ENCODE results near the gene CMYA5.

The CMYA5 gene

DNA sequence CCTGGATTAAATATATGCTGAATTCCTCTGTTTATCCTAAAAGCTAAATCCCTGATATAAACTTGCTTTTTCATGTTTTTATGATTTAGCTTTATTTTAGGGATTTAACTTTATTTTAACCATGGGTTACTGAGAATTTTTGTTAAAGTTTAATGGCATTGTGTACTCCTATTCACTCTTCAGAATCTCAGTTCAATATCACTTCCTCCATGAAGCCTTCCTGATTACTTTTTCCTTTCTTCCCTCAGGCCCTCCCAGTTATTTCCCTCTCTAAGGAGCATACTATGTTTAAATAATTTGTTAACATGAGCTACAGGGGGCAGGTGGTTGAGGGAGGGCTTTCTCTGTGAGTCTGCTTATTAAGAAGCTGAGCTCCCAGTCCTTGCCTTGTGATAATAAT, 151.5 kb downstream of the CMYA5 start:
- DNase-seq = no peak

DNA sequence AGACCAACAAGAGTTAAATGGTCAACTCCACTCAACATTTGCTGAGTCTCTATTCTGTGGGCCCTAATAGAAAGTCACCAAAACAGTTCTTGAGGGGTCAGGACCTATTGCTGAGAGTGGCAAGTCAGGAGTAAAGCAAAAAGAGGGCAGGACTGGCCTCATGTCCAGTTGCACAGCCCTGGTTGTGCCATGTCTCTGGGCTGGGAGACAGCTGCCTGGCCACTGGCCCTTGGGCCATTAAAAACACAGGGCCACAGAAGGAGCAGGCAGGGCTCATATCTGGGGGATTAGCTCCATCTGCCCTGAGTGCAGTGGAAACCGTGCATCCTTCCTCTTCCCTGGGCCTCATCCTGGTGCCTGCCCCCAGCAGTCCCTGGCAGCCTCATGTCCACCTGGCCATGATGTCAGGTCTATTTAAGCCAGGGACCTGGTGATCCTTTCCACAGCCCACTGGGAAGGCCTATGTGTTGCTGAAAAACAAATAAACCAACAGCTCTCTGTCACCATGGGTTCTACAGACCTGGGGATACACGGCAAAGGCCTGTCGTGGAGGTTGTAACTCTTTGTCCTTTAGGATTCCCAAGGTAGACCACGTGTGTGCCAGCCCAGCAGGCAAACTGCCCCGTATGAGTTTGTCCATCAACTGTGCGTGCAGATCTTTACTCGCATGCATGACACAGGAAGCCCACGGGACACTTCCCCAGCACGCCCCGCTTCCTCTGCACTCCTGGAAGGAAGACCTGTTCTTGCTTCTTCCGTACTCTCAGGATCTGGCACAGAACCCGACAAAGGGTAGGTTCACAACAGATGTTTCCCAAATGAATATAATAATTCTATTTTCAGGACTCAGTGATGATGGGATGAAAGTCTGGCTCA, 152.6 kb downstream of the CMYA5 start:
- no peak for DNase-seq

DNA sequence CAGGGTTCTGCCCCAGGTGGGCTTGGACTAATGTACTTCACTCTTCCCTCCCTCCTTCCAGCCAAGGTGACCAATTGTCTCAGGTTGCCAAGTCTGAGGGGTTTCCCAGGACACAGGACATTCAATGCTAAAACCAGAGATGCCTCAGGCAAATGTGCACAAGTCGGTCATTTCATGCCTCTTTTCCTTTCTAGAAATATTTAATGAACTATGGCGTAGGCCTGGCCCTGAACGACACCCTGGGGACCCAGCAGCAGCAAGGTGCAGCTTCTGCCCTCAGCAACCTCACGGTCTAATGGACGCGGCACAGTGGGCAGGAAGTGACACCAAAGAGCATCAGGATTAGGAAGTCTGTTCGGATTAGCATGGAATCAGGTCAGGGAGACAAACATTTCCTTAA, 153.4 kb downstream of the CMYA5 start:
- DNase-seq = no peak

DNA sequence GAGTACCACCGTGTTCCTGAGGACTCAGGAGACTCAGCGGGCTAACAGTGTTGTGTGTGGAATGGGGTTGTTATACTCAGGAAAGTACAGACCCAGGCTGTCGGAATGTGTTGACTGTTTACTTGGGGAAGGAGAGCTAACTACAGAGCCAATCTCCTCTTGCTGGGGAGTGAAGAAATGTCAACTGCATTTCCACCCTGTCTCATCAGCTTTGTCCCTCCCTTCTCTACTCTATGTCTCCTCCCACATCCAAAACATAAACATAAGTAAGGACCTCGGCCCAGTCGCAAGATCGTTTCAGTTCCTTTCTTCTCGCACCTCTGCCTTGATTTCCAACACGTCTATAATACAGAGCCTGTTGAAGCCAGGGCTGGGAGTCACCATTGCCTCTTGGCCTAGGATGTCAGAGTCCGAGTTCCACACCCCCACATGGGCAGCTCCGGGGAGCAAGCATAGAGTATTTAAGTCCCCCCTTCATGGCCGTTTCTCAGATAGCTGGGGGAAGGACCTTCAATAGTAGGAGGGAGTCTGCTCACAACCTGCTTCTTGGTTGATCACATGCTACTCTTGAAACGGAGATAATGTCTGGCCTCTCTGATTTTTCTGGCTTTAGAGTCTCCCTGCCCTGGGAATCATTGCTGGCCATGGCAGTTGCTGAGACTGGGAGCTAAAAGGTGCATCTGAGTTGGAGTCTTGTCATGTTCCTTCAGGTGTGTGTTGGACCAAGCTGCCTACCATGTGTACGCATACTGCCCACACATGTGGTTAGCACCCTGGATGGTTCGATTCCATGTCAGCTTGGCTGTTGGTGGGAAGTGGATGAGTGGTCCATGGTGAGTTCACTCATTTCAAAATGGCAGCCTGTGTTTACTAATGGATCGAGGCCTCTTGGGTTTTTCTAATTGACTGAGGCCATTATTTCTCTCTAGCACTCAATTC, 154.1 kb downstream of the CMYA5 start:
- no peak for DNase-seq

DNA sequence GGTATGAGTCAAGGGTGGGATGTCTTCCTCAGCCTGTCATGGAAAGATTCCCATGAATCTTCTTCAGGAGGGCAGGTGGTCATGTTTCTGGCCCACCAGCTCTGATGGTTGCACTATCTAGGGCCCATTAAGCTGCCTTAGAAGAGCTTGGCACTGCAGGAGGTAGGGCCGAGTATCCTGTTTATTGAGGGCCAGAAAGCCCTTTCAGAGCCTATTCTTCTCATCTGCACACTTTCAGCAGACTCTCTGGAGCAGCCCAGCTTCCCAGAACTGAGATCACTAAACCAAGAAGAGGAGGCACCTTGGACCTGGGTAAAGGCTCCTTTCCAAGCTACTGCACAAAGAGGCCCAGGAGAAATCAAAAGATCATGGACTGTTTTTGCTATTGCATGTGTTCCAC, 154.9 kb downstream of the CMYA5 start:
- no peak for DNase-seq

DNA sequence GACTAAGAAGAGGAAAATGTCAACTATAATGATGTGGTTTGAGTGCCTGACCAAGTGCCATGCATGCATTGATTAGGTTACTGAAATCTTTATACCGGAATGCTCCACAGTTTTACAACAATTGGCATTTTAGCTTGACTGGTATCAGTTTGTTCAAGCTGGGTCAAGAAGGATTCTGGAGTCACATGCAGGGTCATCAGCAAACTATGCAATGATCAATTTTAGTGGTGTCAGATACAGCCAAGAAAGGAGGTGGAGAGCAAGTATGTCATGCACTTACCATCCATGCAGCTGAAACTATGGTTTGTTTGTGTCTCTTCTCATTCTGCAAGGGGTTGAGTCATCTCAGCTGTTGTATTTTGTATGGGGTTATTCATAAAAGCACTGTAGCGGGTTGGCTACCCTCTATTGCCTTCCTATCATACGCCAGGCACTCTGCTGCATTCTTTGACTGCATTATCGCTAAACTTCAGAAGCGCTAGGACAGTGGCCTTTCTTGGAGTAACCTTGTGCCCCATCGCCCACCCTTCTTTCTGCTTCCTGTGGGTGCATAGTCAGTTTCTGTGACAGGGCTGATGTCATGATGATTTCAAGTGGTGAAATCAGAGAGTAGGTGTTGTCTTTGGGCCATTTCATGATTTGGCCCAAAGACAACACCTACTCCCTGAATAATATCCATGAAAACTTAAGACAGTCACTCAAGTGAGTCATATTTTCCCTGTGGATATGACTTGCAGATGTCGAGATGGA, 156.0 kb downstream of the CMYA5 start:
- no peak for DNase-seq

DNA sequence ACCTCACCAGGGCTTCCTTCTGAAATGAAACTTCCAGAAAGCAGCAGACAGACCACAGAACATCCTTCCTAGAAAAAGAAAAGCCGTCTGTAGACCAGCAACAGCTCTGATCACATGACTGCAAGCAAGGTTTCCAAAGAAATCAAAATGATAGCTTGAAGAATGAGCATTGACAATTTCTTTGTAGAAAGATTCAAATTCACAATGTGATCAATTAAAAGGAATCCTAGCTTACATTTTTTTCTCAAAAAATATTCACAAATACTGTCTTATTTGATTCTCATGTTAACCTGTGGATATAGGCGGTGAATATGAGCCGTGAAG, 156.5 kb downstream of the CMYA5 start:
- DNase-seq = no peak

DNA sequence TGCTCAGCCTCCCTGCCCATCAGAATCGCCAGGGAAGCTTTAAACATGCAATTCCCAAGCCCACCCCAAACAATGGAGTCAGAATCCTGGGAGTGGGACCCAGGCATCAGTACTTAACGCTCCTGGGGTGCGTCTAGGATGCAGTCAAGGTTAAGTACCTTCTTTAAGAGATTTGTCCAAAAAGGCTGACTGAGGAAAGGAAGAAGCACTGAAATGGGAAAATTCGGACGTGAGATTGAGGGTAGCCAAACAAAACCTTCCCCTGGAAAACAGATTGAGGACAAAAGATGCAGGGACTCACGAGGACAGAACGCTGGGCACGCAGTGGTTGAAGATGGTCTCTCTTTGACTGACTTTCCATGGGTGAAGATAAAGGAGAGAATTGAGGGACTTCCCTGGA, 157.9 kb downstream of the CMYA5 start:
- DNase-seq = no peak

DNA sequence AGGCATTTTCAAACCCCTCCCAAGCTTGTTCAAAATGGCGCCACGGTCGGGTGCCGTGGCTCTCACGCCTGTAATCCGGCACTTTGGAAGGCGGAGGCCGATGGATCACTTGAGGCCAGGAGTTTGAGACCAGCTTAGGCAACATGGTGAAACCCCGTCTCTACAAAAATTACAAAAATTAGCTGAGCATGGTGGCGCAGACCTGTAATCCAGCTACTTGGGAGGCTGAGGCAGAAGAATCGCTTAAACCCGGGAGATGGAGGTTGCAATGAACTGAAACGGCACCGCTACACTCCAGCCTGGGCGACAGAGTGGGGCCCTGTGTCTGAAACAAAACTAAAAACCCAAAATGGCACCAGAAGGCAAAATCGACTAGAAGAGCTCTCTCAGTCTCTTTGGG, 159.4 kb downstream of the CMYA5 start:
- no peak for DNase-seq

Measured in activated T-cell treated with anti-CD3 and anti-CD28 coated beads, Interleukin-2, amount 50 U/mL, for 1 hour (primary cell).